A549 (cell line): Measurements from ENCODE around the gene KDM5C.

Experiments used
- TF ChIP-seq, protein P1 (sequence below): fragments of 450-650 bp; IDR thresholded peaks from 2 replicates; pipeline ENCODE4 v1.6.1; 2014; ENCODE audit warnings: antibody characterized with exemption
- TF ChIP-seq, protein P2 (sequence below): fragments of >200 bp; sonication (Bioruptor Twin); formaldehyde crosslinking; IDR thresholded peaks from 3 replicates; pipeline ENCODE4 v1.5.1; 2016

DNA sequence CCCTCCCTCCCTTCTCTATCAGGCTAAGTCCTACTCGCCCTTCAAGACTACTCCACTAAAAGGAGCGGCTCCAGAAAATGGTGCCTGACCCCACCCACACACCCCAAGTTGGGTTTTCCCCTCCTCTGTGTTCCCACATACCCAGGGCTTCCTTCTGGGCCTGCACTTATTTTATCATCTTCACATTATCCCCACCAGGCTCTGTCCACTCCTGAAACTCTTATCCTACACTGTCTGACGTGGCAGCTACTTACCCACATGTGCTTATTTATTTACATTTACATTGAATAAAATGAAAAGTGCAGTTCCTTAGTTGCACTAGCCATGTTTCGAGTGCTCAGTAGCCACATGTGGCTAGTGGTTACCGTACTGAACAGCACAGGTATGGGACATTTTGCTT is 5.1 kb upstream of the KDM5C start:
- TF ChIP-seq, protein P1, sequence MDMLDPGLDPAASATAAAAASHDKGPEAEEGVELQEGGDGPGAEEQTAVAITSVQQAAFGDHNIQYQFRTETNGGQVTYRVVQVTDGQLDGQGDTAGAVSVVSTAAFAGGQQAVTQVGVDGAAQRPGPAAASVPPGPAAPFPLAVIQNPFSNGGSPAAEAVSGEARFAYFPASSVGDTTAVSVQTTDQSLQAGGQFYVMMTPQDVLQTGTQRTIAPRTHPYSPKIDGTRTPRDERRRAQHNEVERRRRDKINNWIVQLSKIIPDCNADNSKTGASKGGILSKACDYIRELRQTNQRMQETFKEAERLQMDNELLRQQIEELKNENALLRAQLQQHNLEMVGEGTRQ = no peak
- TF ChIP-seq, protein P2, sequence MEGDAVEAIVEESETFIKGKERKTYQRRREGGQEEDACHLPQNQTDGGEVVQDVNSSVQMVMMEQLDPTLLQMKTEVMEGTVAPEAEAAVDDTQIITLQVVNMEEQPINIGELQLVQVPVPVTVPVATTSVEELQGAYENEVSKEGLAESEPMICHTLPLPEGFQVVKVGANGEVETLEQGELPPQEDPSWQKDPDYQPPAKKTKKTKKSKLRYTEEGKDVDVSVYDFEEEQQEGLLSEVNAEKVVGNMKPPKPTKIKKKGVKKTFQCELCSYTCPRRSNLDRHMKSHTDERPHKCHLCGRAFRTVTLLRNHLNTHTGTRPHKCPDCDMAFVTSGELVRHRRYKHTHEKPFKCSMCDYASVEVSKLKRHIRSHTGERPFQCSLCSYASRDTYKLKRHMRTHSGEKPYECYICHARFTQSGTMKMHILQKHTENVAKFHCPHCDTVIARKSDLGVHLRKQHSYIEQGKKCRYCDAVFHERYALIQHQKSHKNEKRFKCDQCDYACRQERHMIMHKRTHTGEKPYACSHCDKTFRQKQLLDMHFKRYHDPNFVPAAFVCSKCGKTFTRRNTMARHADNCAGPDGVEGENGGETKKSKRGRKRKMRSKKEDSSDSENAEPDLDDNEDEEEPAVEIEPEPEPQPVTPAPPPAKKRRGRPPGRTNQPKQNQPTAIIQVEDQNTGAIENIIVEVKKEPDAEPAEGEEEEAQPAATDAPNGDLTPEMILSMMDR = no peak
